Measurements from ENCODE around the gene SLC9A3.
"Not testable (repeated sequence)": the region's sequence is repeated elsewhere in the genome, so short reads cannot be mapped to it uniquely, and the experiment has no call there.

Gene SLC9A3

DNA sequence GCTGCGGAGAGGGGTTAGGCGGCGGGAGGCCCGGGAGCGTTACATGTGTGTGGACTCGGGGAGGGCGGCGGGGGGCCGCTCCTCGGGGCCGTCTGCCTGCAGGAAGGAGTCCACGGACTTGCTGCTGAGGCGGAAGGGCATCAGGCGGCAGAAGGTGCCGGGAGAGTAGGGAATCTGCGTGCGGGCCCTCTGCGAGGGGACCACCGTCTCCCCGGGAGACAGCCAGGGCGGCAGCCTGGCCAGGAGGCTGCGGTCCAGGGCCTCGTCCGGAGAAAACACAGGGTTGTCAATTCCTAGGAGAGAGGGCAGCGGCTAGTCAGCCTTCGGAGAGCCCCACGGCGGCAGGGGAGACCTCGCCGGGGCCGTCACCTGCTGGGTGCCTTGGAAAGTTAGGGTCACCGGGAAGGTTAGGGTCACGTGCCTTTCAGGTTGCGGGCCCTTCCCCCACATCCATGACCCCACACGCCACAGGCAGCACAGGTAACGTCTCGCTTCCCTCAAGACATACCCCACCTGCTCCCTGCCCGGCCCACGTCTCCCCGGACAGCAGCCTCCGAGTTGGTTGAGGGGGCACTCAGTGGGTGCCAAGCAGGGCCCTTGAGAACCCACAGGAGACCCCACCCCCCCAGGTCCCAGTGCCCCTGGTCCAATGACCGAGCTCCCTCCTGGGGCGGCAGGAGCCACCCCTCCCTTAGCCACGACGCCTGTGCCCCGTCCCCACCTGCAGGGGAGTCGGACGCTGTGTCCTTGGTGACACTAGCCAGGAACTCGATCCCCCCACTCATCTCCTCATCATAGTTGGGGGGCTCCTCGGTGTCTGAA lies 49.2 kb downstream of the SLC9A3 start:
- H3K4me3 ChIP-seq (ENCODE audit: low read length): peak overlapping the region; percentile 53
- 21% methylated on average over 50 of the region's 50 CpGs for WGBS
- no peaks in the 10 kb centered on the region for H3K4me1 ChIP-seq (ENCODE audit: insufficient read depth, low read length)
- H3K27me3 ChIP-seq (ENCODE audit: insufficient read depth, low read length): peaks cover 48% of the 10 kb centered on the region
- no peak overlapping the region; the same call in 1 of the 2 replicates for H3K9ac ChIP-seq (ENCODE audit: low read depth, low read length)
- H3K9me3 ChIP-seq (ENCODE audit: insufficient read depth, low read depth, low read length): no peaks in the 10 kb centered on the region
- no peaks in the 10 kb centered on the region for H3K36me3 ChIP-seq (ENCODE audit: insufficient read depth, low read length)
- no peak overlapping the region for H3K27ac ChIP-seq (ENCODE audit: low read depth, low read length)

DNA sequence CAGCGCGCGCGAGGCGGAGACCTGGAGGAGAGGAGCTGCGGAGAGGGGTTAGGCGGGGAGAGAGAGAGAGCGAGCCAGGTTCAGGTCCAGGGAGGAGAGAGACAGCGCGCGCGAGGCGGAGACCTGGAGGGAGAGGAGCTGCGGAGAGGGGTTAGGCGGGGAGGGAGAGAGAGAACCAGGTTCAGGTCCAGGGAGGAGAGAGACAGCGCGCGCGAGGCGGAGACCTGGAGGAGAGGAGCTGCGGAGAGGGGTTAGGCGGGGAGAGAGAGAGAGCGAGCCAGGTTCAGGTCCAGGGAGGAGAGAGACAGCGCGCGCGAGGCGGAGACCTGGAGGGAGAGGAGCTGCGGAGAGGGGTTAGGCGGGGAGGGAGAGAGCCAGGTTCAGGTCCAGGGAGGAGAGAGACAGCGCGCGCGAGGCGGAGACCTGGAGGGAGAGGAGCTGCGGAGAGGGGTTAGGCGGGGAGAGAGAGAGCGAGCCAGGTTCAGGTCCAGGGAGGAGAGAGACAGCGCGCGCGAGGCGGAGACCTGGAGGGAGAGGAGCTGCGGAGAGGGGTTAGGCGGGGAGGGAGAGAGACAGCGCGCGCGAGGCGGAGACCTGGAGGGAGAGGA lies 49.9 kb downstream of the SLC9A3 start:
- H3K4me1 ChIP-seq (ENCODE audit: insufficient read depth, low read length); H3K36me3 ChIP-seq (ENCODE audit: insufficient read depth, low read length); H3K9ac ChIP-seq (ENCODE audit: low read depth, low read length); H3K27ac ChIP-seq (ENCODE audit: low read depth, low read length); H3K9me3 ChIP-seq (ENCODE audit: insufficient read depth, low read depth, low read length): not testable (repeated sequence)
- Histone ChIP-seq H3K4me3 (ENCODE audit: low read length) (peak overlapping the region; percentile 53), H3K27me3 (ENCODE audit: insufficient read depth, low read length) (peaks cover 48% of the 10 kb centered on the region)
- under 1% methylated on average over 34 of the region's 50 CpGs for WGBS

DNA sequence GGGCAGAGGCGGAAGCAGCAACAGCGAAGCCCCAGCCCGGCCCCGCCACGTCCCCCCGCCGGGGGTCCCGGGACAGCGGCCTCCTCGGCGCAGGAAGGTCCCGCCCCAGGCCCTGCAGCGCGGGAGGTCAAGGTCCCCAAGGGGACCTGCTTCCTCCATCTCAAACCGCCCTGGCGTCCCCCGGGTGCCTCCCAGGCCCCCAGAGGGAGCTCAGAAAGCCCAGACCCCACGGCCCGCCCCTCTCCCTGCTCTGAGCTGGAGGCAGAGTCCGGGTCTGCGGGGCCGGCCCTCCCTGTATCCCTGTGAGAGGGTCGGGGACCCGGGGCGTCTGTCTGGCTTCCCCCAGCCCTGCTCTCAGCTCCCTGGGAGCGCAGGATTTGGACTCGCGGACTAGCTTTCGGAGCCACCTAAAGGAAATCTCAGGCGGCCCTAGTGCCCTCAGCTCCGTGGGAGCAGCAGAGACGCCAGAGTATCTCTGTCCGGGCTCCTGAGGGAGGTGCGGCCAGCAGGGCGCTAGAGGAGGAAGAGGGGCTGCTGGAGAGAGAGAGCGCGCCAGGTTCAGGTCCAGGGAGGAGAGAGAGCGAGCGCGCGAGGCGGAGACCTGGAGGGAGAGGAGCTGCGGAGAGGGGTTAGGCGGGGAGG lies 50.6 kb downstream of the SLC9A3 start:
- WGBS: 1% methylated on average over 44 of the region's 44 CpGs
- Histone ChIP-seq H3K4me1 (ENCODE audit: insufficient read depth, low read length) (no peaks in the 10 kb centered on the region), H3K27me3 (ENCODE audit: insufficient read depth, low read length) (peaks cover 48% of the 10 kb centered on the region), H3K4me3 (ENCODE audit: low read length) (peak overlapping the region; percentile 53), H3K36me3 (ENCODE audit: insufficient read depth, low read length) (no peaks in the 10 kb centered on the region), H3K9ac (ENCODE audit: low read depth, low read length) (no peak overlapping the region), H3K9me3 (ENCODE audit: insufficient read depth, low read depth, low read length) (no peaks in the 10 kb centered on the region), H3K27ac (ENCODE audit: low read depth, low read length) (no peak overlapping the region)

DNA sequence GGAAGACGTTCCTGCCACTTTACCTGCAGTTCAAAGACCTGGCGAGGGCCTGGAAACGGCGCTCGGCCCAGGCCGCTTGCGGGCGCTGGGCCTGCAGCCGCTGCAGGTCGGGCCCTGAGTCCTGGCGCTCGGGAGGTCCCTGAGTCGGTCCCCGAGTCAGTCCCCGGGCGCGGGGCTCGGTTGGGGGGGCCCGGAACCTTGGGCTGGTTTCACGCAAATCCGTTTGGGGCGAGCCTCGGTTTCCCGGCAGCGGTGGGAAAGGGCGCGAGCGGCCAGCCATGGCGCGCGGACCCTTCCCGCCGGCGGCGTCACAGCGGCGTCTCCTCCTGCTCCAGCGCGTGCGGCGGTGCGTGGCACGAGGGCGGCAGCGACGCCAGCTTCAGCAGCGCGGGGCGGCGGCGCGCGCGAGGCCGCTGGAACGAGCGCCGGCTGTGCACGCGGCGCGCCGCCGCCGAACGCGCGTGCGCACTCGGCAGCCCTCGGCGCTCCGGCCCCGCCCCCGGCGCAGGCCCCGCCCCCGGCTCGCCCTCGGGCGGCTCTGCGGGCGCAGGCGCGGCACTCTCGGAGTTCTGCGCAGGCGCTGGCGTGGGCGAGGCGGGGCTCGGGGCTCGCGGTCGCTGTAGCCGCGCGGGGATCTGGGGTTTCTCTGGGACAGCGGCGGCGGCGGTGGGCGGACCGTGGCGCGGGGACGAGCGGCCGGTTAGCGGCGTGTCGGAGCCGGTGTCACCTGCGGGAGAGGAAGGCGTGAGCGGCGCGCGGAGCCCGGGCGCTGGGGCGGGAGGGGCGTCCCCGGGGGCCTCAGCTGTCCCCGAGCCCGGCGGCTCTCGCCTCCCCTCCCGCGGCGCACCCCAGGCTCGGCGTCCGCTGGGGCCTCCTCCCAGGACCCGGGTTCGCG lies 51.3 kb downstream of the SLC9A3 start:
- Histone ChIP-seq H3K9me3 (ENCODE audit: insufficient read depth, low read depth, low read length) (no peaks in the 10 kb centered on the region), H3K36me3 (ENCODE audit: insufficient read depth, low read length) (no peaks in the 10 kb centered on the region), H3K4me3 (ENCODE audit: low read length) (peak overlapping the region; percentile 70), H3K27ac (ENCODE audit: low read depth, low read length) (peak overlapping the region; percentile 76), H3K27me3 (ENCODE audit: insufficient read depth, low read length) (peaks cover 48% of the 10 kb centered on the region), H3K4me1 (ENCODE audit: insufficient read depth, low read length) (no peaks in the 10 kb centered on the region), H3K9ac (ENCODE audit: low read depth, low read length) (peak overlapping the region; percentile 95)
- WGBS: under 1% methylated on average over 137 of the region's 137 CpGs

DNA sequence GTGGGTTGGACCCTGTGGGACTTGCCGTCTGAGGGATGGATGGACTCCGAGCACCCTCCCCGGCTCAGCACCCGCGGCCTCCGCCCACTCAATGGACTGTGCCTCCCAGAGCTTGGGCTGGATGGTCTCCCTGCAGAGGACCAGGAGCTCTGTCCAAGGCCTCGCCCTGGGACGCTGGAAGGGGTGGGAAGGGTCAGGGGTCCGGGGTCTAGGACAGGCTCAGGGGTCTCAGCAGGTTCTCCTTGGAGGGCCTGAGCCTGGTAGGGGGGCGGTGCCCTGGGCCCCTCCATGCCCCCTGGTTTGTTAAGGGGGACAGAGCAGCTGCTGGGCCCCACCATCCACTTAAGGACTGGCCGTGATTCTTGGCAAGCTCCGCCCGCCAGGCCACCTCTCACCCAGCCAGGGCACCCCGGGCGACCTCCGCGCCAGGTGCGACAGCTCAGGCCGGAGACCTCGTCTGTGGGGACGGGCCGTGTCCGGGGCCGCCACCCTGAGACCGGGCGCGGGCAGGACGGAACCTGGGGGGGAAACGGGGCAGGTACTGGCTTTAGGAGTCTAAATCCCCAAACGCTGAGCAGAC lies 52.1 kb downstream of the SLC9A3 start:
- peak overlapping the region; percentile 70 for H3K4me3 ChIP-seq (ENCODE audit: low read length)
- H3K27ac ChIP-seq (ENCODE audit: low read depth, low read length): peak overlapping the region; percentile 76
- H3K4me1 ChIP-seq (ENCODE audit: insufficient read depth, low read length): no peaks in the 10 kb centered on the region
- WGBS: 37% methylated on average over 30 of the region's 30 CpGs
- peak overlapping the region; percentile 95 for H3K9ac ChIP-seq (ENCODE audit: low read depth, low read length)
- no peaks in the 10 kb centered on the region for H3K36me3 ChIP-seq (ENCODE audit: insufficient read depth, low read length)
- peaks cover 41% of the 10 kb centered on the region for H3K27me3 ChIP-seq (ENCODE audit: insufficient read depth, low read length)
- no peaks in the 10 kb centered on the region for H3K9me3 ChIP-seq (ENCODE audit: insufficient read depth, low read depth, low read length)

DNA sequence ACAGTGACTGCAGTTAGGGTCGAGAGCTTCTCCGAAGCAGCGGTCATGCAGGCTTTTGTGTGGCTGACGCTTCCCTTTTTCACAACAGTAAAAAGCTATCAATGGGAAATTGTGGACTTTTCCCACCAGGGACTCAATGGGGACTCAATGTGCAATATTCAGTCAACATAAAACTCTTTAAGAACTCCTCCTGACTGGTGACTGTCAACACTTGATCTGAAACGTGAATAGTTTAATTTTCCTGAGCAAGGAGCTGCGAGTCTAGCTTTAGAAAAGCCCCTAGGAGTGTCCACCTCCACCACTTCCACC lies 52.5 kb downstream of the SLC9A3 start:
- WGBS: 90% methylated on average over 6 of the region's 6 CpGs

DNA sequence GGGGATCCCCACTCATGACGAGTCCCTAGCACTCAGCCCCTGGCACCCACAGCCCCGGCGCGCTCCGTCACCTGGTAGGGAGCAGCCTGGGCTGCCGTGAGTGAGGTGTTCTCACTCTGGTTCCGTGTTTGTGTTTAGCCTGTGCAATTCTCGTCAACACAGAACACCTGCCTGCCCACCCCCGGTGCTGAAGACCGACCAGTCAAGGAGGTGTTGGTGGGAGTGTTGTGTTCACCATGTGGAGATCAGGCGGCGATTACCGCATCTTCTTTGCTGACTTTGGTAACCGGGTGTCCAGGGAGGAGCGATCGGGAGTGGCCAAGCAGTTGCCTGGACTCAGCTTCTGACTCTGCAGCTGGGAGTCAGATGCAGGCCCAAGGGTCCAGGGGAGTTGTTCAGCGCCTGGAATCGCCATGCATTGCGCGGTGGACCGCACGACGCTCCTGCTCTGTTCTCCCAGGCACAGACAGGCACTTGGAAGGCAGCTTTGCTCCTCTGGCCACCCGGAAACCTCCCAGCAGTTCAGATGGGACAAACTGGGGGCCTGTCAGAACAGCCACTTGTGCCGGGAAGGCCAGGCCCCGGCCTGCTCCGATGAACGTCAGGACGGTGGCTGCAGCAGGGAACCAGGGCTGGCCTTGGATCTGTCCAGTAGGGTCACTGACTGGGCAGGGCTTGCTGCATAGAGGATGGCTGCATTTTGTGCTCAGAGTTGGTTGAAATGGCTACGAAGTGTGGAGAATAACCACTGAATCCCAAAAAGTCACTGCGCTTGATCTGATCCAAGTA lies 53.1 kb downstream of the SLC9A3 start:
- no peak overlapping the region for H3K9ac ChIP-seq (ENCODE audit: low read depth, low read length)
- H3K4me1 ChIP-seq (ENCODE audit: insufficient read depth, low read length): no peaks in the 10 kb centered on the region
- no peaks in the 10 kb centered on the region for H3K36me3 ChIP-seq (ENCODE audit: insufficient read depth, low read length)
- H3K27me3 ChIP-seq (ENCODE audit: insufficient read depth, low read length): peaks cover 31% of the 10 kb centered on the region
- H3K4me3 ChIP-seq (ENCODE audit: low read length): no peak overlapping the region
- H3K27ac ChIP-seq (ENCODE audit: low read depth, low read length): no peak overlapping the region
- no peaks in the 10 kb centered on the region for H3K9me3 ChIP-seq (ENCODE audit: insufficient read depth, low read depth, low read length)
- WGBS: 95% methylated on average over 31 of the region's 31 CpGs

More for the DNA sequence above, 52.5 kb downstream of the SLC9A3 start:
- Histone ChIP-seq H3K9me3 (ENCODE audit: insufficient read depth, low read depth, low read length) (no peaks in the 10 kb centered on the region), H3K36me3 (ENCODE audit: insufficient read depth, low read length) (no peaks in the 10 kb centered on the region), H3K4me3 (ENCODE audit: low read length) (peak overlapping the region; percentile 70), H3K4me1 (ENCODE audit: insufficient read depth, low read length) (no peaks in the 10 kb centered on the region), H3K9ac (ENCODE audit: low read depth, low read length) (no peak overlapping the region), H3K27ac (ENCODE audit: low read depth, low read length) (no peak overlapping the region), H3K27me3 (ENCODE audit: insufficient read depth, low read length) (peaks cover 36% of the 10 kb centered on the region)

DNA sequence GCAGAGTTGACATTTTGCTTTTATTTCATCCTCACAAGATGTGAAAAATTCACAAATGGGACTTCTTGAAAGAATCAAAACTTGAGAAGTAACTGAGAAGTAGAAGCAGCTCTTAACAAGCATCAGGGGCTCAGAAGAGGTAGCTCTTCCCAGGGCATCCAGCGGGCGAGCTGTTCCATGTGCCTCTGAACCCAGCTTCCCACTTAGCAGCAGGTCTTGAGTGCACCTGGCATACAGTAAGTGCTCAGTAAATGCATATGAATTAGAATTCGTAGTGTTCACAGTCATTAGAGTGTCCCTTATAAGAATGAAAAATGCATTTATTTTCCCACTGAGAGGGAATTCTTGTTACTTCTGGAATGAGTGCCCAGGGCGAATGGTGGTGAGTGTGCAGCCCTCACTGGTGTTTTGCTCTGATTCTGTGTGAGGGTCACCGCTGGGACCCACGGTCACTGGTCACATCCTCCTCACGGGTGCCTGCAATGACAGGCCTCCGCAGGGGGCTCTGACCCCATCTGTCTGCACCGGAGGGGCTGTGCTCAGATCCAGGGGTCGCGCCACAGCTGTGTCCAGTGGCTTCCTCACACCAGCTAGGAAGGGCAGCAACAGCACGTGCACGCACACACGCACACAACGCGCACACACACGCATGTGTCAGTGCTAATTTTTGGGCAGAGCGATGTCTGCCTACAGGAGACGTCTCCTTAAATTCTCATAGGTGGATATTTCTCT lies 54.3 kb downstream of the SLC9A3 start:
- no peaks in the 10 kb centered on the region for H3K4me1 ChIP-seq (ENCODE audit: insufficient read depth, low read length)
- H3K9ac ChIP-seq (ENCODE audit: low read depth, low read length): no peak overlapping the region
- peaks cover 18% of the 10 kb centered on the region for H3K27me3 ChIP-seq (ENCODE audit: insufficient read depth, low read length)
- H3K27ac ChIP-seq (ENCODE audit: low read depth, low read length): no peak overlapping the region
- no peak overlapping the region for H3K4me3 ChIP-seq (ENCODE audit: low read length)
- H3K36me3 ChIP-seq (ENCODE audit: insufficient read depth, low read length): no peaks in the 10 kb centered on the region; the same call in 1 of the 2 replicates
- no peaks in the 10 kb centered on the region for H3K9me3 ChIP-seq (ENCODE audit: insufficient read depth, low read depth, low read length)
- 93% methylated on average over 19 of the region's 19 CpGs for WGBS

DNA sequence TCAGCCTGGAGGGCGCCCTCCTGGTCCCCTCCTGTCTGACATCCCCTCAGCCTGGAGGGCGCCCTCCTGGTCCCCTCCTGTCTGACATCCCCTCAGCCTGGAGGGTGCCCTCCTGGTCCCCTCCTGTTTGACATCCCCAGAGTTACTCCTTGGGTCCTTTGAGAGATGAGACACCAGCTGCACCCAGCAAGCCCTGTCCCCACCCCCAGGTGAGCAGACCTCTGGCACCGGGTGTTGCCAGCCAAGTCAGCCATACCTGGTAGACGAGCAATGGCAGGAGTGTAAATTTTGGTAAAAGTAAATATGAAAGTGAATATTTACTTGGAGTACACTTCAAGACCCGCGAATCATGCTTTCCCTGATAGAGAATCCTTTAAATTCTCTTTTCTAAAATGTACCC lies 55.8 kb downstream of the SLC9A3 start:
- H3K9me3 ChIP-seq (ENCODE audit: insufficient read depth, low read depth, low read length): no peaks in the 10 kb centered on the region
- no peaks in the 10 kb centered on the region for H3K4me1 ChIP-seq (ENCODE audit: insufficient read depth, low read length)
- H3K27me3 ChIP-seq (ENCODE audit: insufficient read depth, low read length): peaks cover 3% of the 10 kb centered on the region
- peaks cover 12% of the 10 kb centered on the region for H3K36me3 ChIP-seq (ENCODE audit: insufficient read depth, low read length)
- H3K9ac ChIP-seq (ENCODE audit: low read depth, low read length): no peak overlapping the region
- no peak overlapping the region for H3K4me3 ChIP-seq (ENCODE audit: low read length)
- H3K27ac ChIP-seq (ENCODE audit: low read depth, low read length): no peak overlapping the region
- 94% methylated on average over 5 of the region's 6 CpGs for WGBS

Measured in HUES64 (cell line).